Skin epidermis (tissue), 12 donors: Measurements from ENCODE around the gene SCLY.

ENCODE experiments used
- H3K27ac ChIP-seq, 21 experiments: fragments of 200-600 bp; sonication (generic) in 11 of 21; one replicate each; pipeline ENCODE4 v1.5.0; 2020; ENCODE audit warnings: mild to moderate bottlenecking in 3 of 21, inconsistent platforms in 2 of 21, moderate library complexity in 2 of 21
- H3K4me3 ChIP-seq, 7 experiments: fragments of 200-600 bp; sonication (generic) in 2 of 7; one replicate each; pipeline ENCODE4 v1.5.0; 2020; ENCODE audit warnings: inconsistent platforms in 2 of 7, mild to moderate bottlenecking in 2 of 7, moderate library complexity in 1 of 7

The SCLY gene

DNA sequence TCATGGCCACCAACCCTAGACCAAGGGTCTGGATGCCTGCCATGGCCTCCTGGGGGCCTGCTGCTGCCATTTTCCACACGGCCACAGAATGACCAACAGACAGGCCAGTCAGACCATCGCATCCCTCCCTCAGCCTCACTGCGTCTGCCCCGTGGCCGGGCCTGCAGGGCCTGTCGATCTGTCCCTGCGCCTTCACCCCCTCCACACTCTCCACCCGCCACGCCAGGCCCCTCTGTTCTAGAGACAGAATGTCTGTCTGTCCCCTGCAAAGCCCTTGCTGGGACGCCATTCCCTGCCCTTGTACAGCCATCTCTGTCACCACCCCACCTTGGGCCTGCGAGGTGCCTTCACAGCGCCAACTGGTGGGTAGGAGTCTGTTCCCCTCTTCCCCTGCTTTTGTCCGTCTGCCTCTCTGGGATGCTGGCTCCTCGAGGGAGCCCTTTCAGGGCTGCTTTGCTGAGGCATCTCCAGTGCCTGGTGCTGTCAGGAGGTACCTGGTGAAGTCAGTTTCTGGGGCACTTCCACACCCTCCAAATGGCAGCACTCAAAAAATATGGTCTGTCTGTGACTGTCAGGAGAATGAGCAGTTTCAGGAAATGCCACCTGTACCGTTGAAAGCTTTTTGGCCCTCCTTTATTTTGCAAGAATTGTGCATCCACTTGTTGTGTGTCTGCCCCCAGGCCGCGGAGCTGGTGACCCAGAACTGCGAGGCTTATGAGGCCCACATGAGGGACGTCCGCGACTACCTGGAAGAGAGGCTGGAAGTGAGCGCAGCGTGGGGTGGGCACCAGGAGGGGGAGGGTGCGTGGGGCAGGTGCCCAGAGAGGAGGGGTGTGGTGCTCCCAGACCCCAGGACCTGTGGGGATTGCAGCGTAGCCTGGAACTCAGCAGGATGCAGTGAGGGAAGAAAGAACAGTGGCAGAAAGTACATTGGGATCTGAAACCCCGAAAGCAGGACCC lies 32.7 kb downstream of the SCLY start:
- Histone ChIP-seq H3K4me3 (no peak overlapping the region), H3K27ac (no peak overlapping the region)

DNA sequence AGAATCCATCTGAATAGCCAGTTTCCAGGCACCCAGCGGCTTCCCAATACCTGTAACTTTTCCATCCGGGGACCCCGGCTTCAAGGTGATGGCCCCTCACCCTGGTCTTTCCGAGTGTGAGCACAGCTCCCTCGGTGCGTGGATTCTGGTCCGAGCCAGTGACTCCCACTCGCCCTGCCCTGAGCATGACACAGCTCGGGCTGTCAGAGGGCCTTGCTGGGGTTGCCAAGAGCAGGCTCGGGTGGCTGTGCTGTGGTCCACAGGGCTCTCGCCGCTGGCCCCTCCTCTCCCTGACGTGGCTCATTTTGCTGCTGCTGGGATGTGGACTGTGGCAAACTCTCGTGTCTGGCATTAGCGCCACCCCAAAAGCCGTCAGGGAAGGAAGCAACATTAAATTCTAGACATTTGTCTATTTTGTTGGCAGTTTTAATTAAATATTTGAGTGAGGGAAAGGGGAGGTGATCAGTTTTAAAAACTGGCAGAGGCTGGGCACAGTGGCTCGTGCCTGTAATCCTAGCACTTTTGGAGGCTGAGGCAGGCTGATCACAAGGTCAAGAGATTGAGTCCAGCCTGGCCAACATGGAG lies 33.7 kb downstream of the SCLY start:
- H3K27ac ChIP-seq = no peak overlapping the region
- no peak overlapping the region for H3K4me3 ChIP-seq

- H3K27ac ChIP-seq = no peak overlapping the region
Measured at GRCh38 chr2:238095143-238095542, 34.3 kb downstream of the SCLY start.

GRCh38 chr2:238096311-238097011 lies 35.7 kb downstream of the SCLY start:
- no peak overlapping the region for H3K4me3 ChIP-seq
- no peak overlapping the region for H3K27ac ChIP-seq

More at GRCh38 chr2:238095143-238095542, 34.3 kb downstream of the SCLY start:
- H3K4me3 ChIP-seq = no peak overlapping the region

- no peak overlapping the region for H3K4me3 ChIP-seq
Measured at GRCh38 chr2:238097201-238097987, 36.6 kb downstream of the SCLY start.

DNA sequence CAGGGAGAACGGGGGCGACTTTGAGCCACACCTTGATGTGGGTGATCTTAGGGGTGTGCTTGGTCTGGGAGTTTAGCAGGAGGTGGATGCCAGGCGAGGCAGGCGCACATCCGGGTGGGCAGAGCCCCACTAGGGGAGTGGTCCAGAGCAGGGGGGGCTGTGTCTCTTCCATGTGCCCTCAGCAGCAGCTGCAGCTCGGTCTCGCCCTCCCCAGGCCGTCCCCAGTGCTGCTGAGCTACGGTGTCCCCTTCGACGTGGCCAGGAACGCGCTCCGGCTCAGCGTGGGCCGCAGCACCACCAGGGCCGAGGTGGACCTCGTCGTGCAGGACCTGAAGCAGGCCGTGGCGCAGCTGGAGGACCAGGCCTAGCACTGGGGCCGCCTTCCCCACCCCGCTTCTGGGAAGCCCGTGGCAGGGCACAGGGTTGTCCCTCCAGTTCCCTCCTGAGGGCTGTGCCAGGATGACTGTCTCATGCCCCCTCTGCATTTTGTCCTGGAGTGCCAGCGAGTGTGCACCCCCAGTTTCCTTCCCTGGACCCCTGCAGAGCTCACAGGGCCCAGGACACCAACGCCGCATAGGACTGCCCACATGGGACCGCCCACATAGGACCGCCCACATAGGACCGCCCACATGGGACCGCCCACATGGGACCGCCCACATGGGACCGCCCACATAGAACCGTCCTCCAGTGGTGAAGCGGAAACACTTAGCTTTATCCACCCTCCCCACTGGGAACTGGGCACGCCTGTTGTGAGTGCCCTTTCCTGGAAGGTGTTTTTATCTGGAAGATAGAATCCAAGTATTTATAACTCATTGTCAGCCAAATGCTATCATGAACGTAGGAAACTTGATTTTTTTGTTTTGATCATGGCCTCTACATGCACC lies 37.4 kb downstream of the SCLY start:
- Histone ChIP-seq H3K27ac (peak overlapping the region in 7 of 21 experiments; percentile 2 to 54 (median 33)), H3K4me3 (no peak overlapping the region)

More at GRCh38 chr2:238097201-238097987, 36.6 kb downstream of the SCLY start:
- no peak overlapping the region for H3K27ac ChIP-seq

DNA sequence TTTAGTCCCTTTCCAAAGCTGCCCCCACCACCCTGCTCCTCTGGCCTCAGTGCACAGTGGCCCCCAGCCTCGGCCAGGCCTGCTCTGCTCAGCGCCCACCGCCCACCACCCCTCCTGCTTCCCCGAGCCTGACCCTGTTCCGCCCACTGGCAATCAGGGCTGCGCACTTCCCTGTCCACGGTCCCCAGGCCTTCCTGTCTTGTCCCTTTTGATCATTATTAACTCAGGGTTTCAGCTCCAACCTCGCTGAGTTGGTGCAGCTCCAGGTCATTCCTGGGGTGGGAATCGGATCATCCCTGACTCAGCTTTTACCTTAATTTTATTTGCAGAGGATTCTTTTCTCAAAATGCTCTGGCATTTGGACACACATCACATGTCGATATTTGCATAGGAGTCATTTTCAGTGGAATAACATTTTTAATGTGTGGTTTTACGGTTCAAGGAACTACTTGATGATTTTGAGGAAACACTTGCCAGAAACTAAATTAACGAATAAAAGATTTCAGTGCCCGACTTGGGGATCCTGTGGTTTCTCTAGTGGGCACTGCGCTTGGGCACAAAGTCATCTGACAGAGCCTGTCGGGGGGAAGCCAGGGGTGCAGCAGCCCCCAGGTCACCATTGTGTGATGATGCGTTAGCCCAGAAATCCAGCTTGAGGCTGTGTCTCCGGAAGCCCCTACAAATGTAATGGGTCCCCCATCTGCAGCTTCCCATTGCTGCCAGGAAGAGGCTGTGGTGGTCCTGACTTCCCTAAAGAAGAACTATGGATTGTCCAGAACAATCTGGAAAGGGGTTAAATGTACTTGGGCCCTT lies 38.3 kb downstream of the SCLY start:
- Histone ChIP-seq H3K4me3 (no peak overlapping the region), H3K27ac (peak overlapping the region in 7 of 21 experiments; percentile 2 to 54 (median 33))

DNA sequence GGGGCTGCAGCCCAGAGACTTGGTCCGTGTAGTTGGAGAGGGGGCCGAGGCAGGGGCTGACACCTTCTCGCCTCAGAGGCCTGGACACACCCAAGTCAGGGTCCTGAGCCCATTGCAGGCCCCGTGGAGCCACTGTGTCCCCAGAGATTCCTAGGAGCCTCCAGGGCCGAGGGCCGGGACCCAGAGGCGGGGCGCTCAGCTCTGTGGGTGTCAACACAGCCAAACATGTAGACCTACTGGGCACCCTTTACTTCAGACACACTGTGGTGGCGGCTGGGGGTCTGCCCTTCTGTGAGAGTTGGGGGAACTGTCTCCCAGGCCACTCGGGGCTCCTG lies 38.9 kb downstream of the SCLY start:
- no peak overlapping the region for H3K4me3 ChIP-seq
- H3K27ac ChIP-seq = no peak overlapping the region

GRCh38 chr2:238100049-238100820 lies 39.4 kb downstream of the SCLY start, which contains the start of gene ESPNL:
ESPNL (plus strand) TSS chr2:238100340; CDS start chr2:238100420, 80 bp downstream.
- H3K27ac ChIP-seq = no peak within 1 kb of the TSS

GRCh38 chr2:238100821-238101771 lies 40.3 kb downstream of the SCLY start:
- Histone ChIP-seq H3K27ac (no peak overlapping the region), H3K4me3 (no peak overlapping the region)

More at GRCh38 chr2:238100049-238100820, 39.4 kb downstream of the SCLY start, which contains the start of gene ESPNL:
- no peak within 1 kb of the TSS for H3K4me3 ChIP-seq

DNA sequence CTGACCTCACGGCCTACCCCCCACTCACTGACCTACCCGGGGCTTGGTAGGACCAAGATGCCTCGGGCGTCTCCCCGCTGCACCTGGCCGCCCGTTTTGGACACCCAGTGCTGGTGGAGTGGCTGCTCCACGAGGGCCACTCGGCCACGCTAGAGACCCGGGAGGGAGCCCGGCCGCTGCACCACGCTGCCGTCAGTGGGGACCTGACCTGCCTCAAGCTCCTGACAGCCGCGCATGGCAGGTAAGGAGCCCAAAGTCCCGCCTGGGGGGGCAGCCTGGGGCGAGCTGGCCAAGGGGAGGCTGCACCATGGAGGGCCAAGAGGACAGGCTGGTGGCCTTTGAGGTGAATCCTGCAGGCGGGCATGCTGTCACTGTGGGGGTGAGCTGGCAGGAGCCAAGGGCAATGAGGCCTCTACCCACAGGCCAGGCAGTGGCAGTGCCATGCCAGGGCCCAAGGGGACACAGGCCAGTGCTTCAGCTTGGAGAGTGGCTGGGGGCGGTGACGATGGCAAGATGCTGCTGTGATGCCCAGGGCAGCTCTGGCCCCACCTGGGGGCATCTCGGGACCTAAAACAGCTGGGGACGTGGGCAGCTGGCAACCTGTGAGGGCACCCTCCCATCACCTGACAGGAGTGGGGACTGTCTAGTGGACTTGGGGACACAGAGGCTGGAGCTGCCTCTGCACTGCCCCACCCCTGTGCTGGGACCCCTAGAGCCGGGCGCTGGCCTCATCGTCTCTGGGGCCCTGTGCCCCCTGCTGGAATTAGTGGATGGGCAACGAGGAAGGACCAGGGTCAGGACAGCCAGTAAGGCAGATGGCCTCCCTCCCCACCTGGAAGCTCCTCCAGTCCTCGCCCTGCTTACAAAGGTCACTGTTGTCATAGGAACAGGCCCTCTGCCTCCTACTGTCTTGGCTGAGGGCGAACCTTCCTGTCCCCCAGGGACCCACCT lies 41.4 kb downstream of the SCLY start:
- Histone ChIP-seq H3K4me3 (no peak overlapping the region), H3K27ac (no peak overlapping the region)

DNA sequence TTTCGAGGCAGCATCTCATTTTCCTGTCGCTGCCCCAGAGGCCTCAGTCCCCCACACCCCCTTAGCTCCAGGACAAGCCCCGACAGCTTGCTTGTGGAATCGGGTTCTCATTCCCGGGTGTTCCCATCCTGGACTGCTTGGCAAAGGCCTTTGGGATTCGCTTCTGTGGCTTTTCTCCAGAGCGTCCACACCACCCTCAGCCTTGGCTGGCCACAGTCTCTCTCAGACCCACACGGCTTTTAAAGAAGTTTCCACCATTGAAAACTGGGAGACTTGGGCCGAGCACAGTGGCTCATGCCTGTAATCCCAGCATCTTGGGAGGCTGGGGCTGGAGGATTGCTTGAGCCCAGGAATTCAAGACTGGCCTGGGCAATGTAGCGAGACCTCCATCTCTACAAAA lies 42.1 kb downstream of the SCLY start:
- Histone ChIP-seq H3K27ac (no peak overlapping the region), H3K4me3 (no peak overlapping the region)

DNA sequence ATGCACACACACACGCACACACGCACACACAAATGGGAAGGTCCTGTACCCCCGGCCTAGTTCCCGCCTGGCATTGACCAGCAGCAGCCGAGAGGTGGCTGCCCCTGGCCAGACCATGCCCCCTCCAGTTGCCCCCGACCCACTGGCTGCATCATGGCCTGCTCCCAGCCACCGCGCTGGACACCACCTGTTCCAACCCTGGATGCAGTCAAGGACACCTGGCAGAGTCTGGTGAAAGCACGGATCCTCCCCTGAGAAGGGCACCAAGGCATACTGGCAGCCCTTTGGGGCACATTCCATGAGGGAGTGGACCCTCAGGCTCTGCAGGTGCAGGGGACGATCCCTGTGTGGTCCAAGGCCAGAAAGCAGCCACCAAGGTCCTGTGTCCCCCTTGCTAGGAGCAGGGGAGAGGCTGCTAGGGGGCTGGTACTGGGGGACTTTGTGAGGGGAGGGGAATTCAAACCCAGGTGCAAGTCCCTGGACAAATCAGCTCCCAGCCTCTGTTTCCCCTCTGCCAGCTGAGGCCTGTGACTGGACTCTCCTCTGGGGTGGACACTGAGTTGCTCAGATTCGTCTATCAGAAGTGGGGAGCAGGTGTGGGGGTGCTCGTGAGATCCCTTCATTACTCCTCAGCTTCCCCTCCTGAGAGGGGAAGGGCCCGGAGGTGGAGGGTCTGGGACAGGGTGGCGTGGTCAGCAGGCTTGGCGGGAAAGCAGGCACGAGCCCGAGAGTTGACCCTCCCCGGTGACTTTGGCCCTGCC lies 42.8 kb downstream of the SCLY start:
- no peak overlapping the region for H3K27ac ChIP-seq
- H3K4me3 ChIP-seq = no peak overlapping the region

- Histone ChIP-seq H3K27ac (no peak overlapping the region), H3K4me3 (no peak overlapping the region)
Measured at GRCh38 chr2:238104226-238104690, 43.5 kb downstream of the SCLY start.
